Activated T-cell treated with anti-CD3 and anti-CD28 coated beads, Interleukin-2, amount 50 U/mL, for 72 hours (primary cell): Measurements from ENCODE around the gene QKI. TPM values are rescaled to one million over a fixed set of nuclear protein-coding genes. Genes with fewer than 3 reads are reported as not detected.

Source experiments
- ATAC-seq, 2 donors: fragments of 150-1000 bp; cut with Tn5 transposase; replicated peaks in 1 of 2; 2 replicates each; pipeline ENCODE4 v1.10.0; 2021; ENCODE audit warnings: moderate library complexity in 2 of 2, mild to moderate bottlenecking in 1 of 2
- DNase-seq, 2 donors: peaks; one replicate each; pipeline ENCODE4 v3.0.0; 2021 to 2022; ENCODE audit warnings: mixed read lengths in 1 of 2
- H3K27ac Mint-ChIP-seq: one replicate; pipeline ENCODE4 v1.8.0; 2022; ENCODE audit warnings: mild to moderate bottlenecking, moderate library complexity, mixed read lengths
- H3K27me3 Mint-ChIP-seq: one replicate; pipeline ENCODE4 v1.8.0; 2022; ENCODE audit warnings: low read depth, mixed read lengths
- H3K36me3 Mint-ChIP-seq, 2 donors: one replicate each; pipeline ENCODE4 v1.8.0; 2022; ENCODE audit warnings: mixed read lengths in 2 of 2, mild to moderate bottlenecking in 1 of 2; ENCODE audit not compliant: insufficient read depth in 2 of 2
- H3K4me1 Mint-ChIP-seq: one replicate; pipeline ENCODE4 v1.8.0; 2022; ENCODE audit warnings: low read depth, mixed read lengths
- H3K4me3 Mint-ChIP-seq, 2 donors: one replicate each; pipeline ENCODE4 v1.8.0; 2022; ENCODE audit warnings: mild to moderate bottlenecking in 2 of 2, mixed read lengths in 2 of 2, moderate library complexity in 2 of 2
- H3K9me3 Mint-ChIP-seq, 2 donors: one replicate each; pipeline ENCODE4 v1.8.0; 2022; ENCODE audit warnings: mixed read lengths in 2 of 2
- total RNA-seq, 2 donors: library from RNA; stranded (reverse); gene quantifications; one replicate each; pipeline ENCODE4 v1.2.3, GENCODE V29; 2022

Gene QKI
- total RNA-seq, 2 donors from 2014 or later: 62.0 to 64.2 TPM

- ATAC-seq (no peak), DNase-seq (no peak)
- Mint-ChIP-seq H3K4me1 (peaks cover 5% of the 10 kb centered on the region), H3K27me3 (peaks cover 26% of the 10 kb centered on the region), H3K36me3 (no peaks in the 10 kb centered on the region), H3K9me3 (no peaks in the 10 kb centered on the region), H3K27ac (no peak overlapping the region), H3K4me3 (no peak overlapping the region)
These were observed 19.2 kb upstream of the QKI start for GRCh38 chr6:163395122-163395830.

- Mint-ChIP-seq H3K9me3 (no peaks in the 10 kb centered on the region), H3K36me3 (no peaks in the 10 kb centered on the region), H3K4me3 (no peak overlapping the region), H3K27ac (no peak overlapping the region), H3K27me3 (peaks cover 26% of the 10 kb centered on the region), H3K4me1 (peaks cover 5% of the 10 kb centered on the region)
- ATAC-seq (no peak), DNase-seq (no peak)
These were observed 18.7 kb upstream of the QKI start for GRCh38 chr6:163395831-163396185.

GRCh38 chr6:163397326-163397725 lies 17.2 kb upstream of the QKI start:
- Mint-ChIP-seq H3K27ac (no peak overlapping the region), H3K27me3 (peaks cover 26% of the 10 kb centered on the region), H3K9me3 (no peaks in the 10 kb centered on the region), H3K36me3 (no peaks in the 10 kb centered on the region), H3K4me3 (no peak overlapping the region), H3K4me1 (peaks cover 5% of the 10 kb centered on the region)
- ATAC-seq (no peak), DNase-seq (no peak)

GRCh38 chr6:163398115-163398514 lies 16.4 kb upstream of the QKI start:
- H3K27me3 Mint-ChIP-seq: peaks cover 26% of the 10 kb centered on the region
- no peaks in the 10 kb centered on the region for H3K36me3 Mint-ChIP-seq
- DNase-seq (no peak), ATAC-seq (no peak)
- no peak overlapping the region for H3K27ac Mint-ChIP-seq
- H3K9me3 Mint-ChIP-seq: no peaks in the 10 kb centered on the region
- no peak overlapping the region for H3K4me3 Mint-ChIP-seq
- peaks cover 5% of the 10 kb centered on the region for H3K4me1 Mint-ChIP-seq

GRCh38 chr6:163398815-163399214 lies 15.7 kb upstream of the QKI start:
- no peaks in the 10 kb centered on the region for H3K9me3 Mint-ChIP-seq
- H3K4me3 Mint-ChIP-seq: no peak overlapping the region
- no peaks in the 10 kb centered on the region for H3K36me3 Mint-ChIP-seq
- peaks cover 26% of the 10 kb centered on the region for H3K27me3 Mint-ChIP-seq
- ATAC-seq: no peak
- peaks cover 10% of the 10 kb centered on the region for H3K4me1 Mint-ChIP-seq
- H3K27ac Mint-ChIP-seq: no peak overlapping the region
- DNase-seq: no peak

- Mint-ChIP-seq H3K36me3 (no peaks in the 10 kb centered on the region), H3K27me3 (peaks cover 21% of the 10 kb centered on the region), H3K9me3 (no peaks in the 10 kb centered on the region), H3K4me1 (peaks cover 11% of the 10 kb centered on the region), H3K4me3 (no peak overlapping the region), H3K27ac (no peak overlapping the region)
- DNase-seq (no peak), ATAC-seq (no peak)
These were observed 14.0 kb upstream of the QKI start for GRCh38 chr6:163400509-163400908.

- ATAC-seq: no peak
- H3K4me1 Mint-ChIP-seq: peaks cover 18% of the 10 kb centered on the region
- H3K27me3 Mint-ChIP-seq: peaks cover 13% of the 10 kb centered on the region
- no peaks in the 10 kb centered on the region for H3K9me3 Mint-ChIP-seq
- no peaks in the 10 kb centered on the region for H3K36me3 Mint-ChIP-seq
- H3K4me3 Mint-ChIP-seq: no peak overlapping the region
- H3K27ac Mint-ChIP-seq: no peak overlapping the region
- no peak for DNase-seq
These were observed 13.3 kb upstream of the QKI start for GRCh38 chr6:163401039-163401885.

- DNase-seq (no peak), ATAC-seq (no peak)
- Mint-ChIP-seq H3K36me3 (no peaks in the 10 kb centered on the region), H3K4me3 (no peak overlapping the region), H3K9me3 (no peaks in the 10 kb centered on the region), H3K27me3 (peaks cover 2% of the 10 kb centered on the region), H3K27ac (no peak overlapping the region), H3K4me1 (peaks cover 18% of the 10 kb centered on the region)
These were observed 11.9 kb upstream of the QKI start for GRCh38 chr6:163402616-163403015.

GRCh38 chr6:163404825-163405265 lies 9.7 kb upstream of the QKI start:
- H3K27ac Mint-ChIP-seq: no peak overlapping the region
- H3K4me3 Mint-ChIP-seq: no peak overlapping the region
- no peaks in the 10 kb centered on the region for H3K9me3 Mint-ChIP-seq
- H3K4me1 Mint-ChIP-seq: peaks cover 18% of the 10 kb centered on the region
- ATAC-seq (no peak), DNase-seq (no peak)
- H3K27me3 Mint-ChIP-seq: no peaks in the 10 kb centered on the region
- no peaks in the 10 kb centered on the region for H3K36me3 Mint-ChIP-seq

GRCh38 chr6:163405412-163406309 lies 8.9 kb upstream of the QKI start:
- DNase-seq (peak; percentile 26 to 30), ATAC-seq (peak; percentile 79 to 82)
- Mint-ChIP-seq H3K9me3 (no peaks in the 10 kb centered on the region), H3K4me3 (peak overlapping the region; percentile 86 to 88), H3K36me3 (no peaks in the 10 kb centered on the region), H3K4me1 (peaks cover 18% of the 10 kb centered on the region), H3K27ac (peak overlapping the region; percentile 89), H3K27me3 (no peaks in the 10 kb centered on the region)

GRCh38 chr6:163406366-163406765 lies 8.2 kb upstream of the QKI start:
- Mint-ChIP-seq H3K4me3 (peak overlapping the region; percentile 86 to 88), H3K36me3 (peaks cover 0 to 2% of the 10 kb centered on the region in 2 donors), H3K9me3 (no peaks in the 10 kb centered on the region), H3K4me1 (peaks cover 20% of the 10 kb centered on the region), H3K27me3 (no peaks in the 10 kb centered on the region), H3K27ac (peak overlapping the region; percentile 89)
- ATAC-seq (no peak), DNase-seq (no peak)

- no peak overlapping the region for H3K27ac Mint-ChIP-seq
- H3K4me1 Mint-ChIP-seq: peaks cover 25% of the 10 kb centered on the region
- peaks cover 0 to 3% of the 10 kb centered on the region in 2 donors for H3K36me3 Mint-ChIP-seq
- ATAC-seq (no peak), DNase-seq (no peak)
- peak overlapping the region in 1 of 2 donors; percentile 86 for H3K4me3 Mint-ChIP-seq
- no peaks in the 10 kb centered on the region for H3K9me3 Mint-ChIP-seq
- H3K27me3 Mint-ChIP-seq: no peaks in the 10 kb centered on the region
These were observed 7.7 kb upstream of the QKI start for GRCh38 chr6:163406830-163407229.
